Sigmoid colon (tissue), 4 donors: ENCODE results near the gene TCF12.

ENCODE experiments used
- POLR2A ChIP-seq, 2 donors: fragments of 450-650 bp; IDR thresholded peaks; one replicate each; pipeline ENCODE4 v1.6.1; 2016; ENCODE audit warnings: antibody characterized with exemption in 2 of 2, mild to moderate bottlenecking in 2 of 2, moderate library complexity in 2 of 2
- POLR2AphosphoS5 ChIP-seq, 4 donors: sonication (generic); formaldehyde crosslinking; IDR thresholded peaks; one replicate each; pipeline ENCODE4 v1.6.1; 2017; ENCODE audit warnings: antibody characterized with exemption in 4 of 4
- TF ChIP-seq, protein P1 (sequence below), 4 experiments: fragments of 450-650 bp in 3 of 4; fragments of 200-600 bp in 1 of 4; IDR thresholded peaks; one replicate each; pipeline ENCODE4 v1.5.1; 2016 to 2019; ENCODE audit warnings: antibody characterized with exemption in 4 of 4, mild to moderate bottlenecking in 3 of 4, moderate library complexity in 2 of 4

GRCh38 chr15:56968821-56969220 lies 50.4 kb downstream of the TCF12 start:
- TF ChIP-seq, protein P1, sequence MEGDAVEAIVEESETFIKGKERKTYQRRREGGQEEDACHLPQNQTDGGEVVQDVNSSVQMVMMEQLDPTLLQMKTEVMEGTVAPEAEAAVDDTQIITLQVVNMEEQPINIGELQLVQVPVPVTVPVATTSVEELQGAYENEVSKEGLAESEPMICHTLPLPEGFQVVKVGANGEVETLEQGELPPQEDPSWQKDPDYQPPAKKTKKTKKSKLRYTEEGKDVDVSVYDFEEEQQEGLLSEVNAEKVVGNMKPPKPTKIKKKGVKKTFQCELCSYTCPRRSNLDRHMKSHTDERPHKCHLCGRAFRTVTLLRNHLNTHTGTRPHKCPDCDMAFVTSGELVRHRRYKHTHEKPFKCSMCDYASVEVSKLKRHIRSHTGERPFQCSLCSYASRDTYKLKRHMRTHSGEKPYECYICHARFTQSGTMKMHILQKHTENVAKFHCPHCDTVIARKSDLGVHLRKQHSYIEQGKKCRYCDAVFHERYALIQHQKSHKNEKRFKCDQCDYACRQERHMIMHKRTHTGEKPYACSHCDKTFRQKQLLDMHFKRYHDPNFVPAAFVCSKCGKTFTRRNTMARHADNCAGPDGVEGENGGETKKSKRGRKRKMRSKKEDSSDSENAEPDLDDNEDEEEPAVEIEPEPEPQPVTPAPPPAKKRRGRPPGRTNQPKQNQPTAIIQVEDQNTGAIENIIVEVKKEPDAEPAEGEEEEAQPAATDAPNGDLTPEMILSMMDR (IDR thresholded peaks at IDR 0.05), result no peak
- no peak for TF ChIP-seq POLR2A (IDR thresholded peaks at IDR 0.05)
- TF ChIP-seq POLR2AphosphoS5 (IDR thresholded peaks at IDR 0.05), result no peak
